K562 (cell line): ENCODE results near the gene HIVEP3. TPM values are rescaled to one million over a fixed set of nuclear protein-coding genes. Genes with fewer than 3 reads are reported as not detected.

Experiments
- ATAC-seq: fragments of 200-7000 bp; cut with Tn5 transposase; 3 replicates; pipeline ENCODE4 v1.9.1; 2020; ENCODE audit warnings: moderate library complexity
- BruUV-seq: library from RNA; stranded (reverse); fragments of 400-500 nt; replicated peaks from 2 replicates; lab custom pipeline; 2021; lab: Mats Ljungman, UMichigan
- CTCF ChIA-PET: fragments of 300-600 bp; formaldehyde crosslinking; extraction: SDS; loops from one replicate; lab custom pipeline; 2021; ENCODE audit warnings: low intra/inter-chr PET ratio; lab: Yijun Ruan, JAX
- POLR2A ChIA-PET: fragments of 300-600, 350-650 bp; sonication (Branson Sonifier 250); formaldehyde crosslinking; extraction: SDS; loops from one replicate; lab custom pipeline; 2021; ENCODE audit warnings: antibody characterized with exemption, inconsistent platforms; lab: Yijun Ruan, JAX
- DNase-seq, 4 experiments: peaks; one replicate each; pipeline versions ENCODE4 v3.0.0 to v3.0.0-alpha.2; 2011 to 2018; ENCODE audit warnings: low spot score in 3 of 4, mixed read lengths in 3 of 4; ENCODE audit errors: extremely low read depth in 1 of 4
- FAIRE-seq: peaks from 2 replicates; lab custom pipeline; 2011; peaks lifted over from hg19 to GRCh38; lab: Jason Lieb, UNC
- H2AFZ ChIP-seq: 2 replicates; pipeline ENCODE4 v1.6.0; 2011; ENCODE audit warnings: low read depth, low read length, control low read depth, inconsistent platforms
- H3K27ac ChIP-seq: fragments of 200-600 bp; 3 replicates; pipeline ENCODE4 v1.8.0; 2011; ENCODE audit warnings: low read depth, mild to moderate bottlenecking, control low read depth, inconsistent platforms, low read length, moderate library complexity, mixed read lengths; ENCODE audit errors: extremely low read depth
- H3K27me3 ChIP-seq, 2 experiments: fragments of 300-600 bp in 1 of 2; 2 replicates in 1 of 2; 3 replicates in 1 of 2; pipeline versions ENCODE4 v1.6.0 to v1.8.0; 2011; ENCODE audit warnings: inconsistent platforms in 2 of 2, low read length in 2 of 2, mild to moderate bottlenecking in 1 of 2, mixed read lengths in 1 of 2, moderate library complexity in 1 of 2; ENCODE audit not compliant: control insufficient read depth in 2 of 2, insufficient read depth in 2 of 2
- H3K36me3 ChIP-seq: fragments of 300-600 bp; 3 replicates; pipeline ENCODE4 v1.8.0; 2011; ENCODE audit warnings: mild to moderate bottlenecking, low read length, inconsistent platforms; ENCODE audit not compliant: control insufficient read depth, insufficient read depth
- H3K4me1 ChIP-seq, 2 experiments: fragments of 200-600 bp in 1 of 2; replicated peaks in 1 of 2; 2 replicates in 1 of 2; 3 replicates in 1 of 2; pipeline versions ENCODE4 v1.5.1 to v1.8.0; 2011; ENCODE audit warnings: inconsistent platforms in 2 of 2, low read length in 2 of 2, mild to moderate bottlenecking in 1 of 2, mixed read lengths in 1 of 2, moderate library complexity in 1 of 2; ENCODE audit not compliant: control insufficient read depth in 2 of 2, insufficient read depth in 2 of 2
- H3K4me2 ChIP-seq: 2 replicates; pipeline ENCODE4 v1.6.1; 2011; ENCODE audit warnings: low read length, control low read depth, inconsistent platforms, mixed read lengths; ENCODE audit not compliant: insufficient read depth
- H3K4me3 ChIP-seq: fragments of 200-600 bp; sonication (generic), shearing (Covaris generic); 2 replicates; pipeline ENCODE4 v1.5.1; 2016; ENCODE audit warnings: control low read depth, inconsistent platforms
- H3K79me2 ChIP-seq: fragments of 200-600 bp; 3 replicates; pipeline ENCODE4 v1.8.0; 2011; ENCODE audit warnings: low read length, inconsistent platforms; ENCODE audit not compliant: control insufficient read depth, insufficient read depth
- H3K9ac ChIP-seq, 2 experiments: 2 replicates each; pipeline versions ENCODE4 v1.6.0 to v1.6.1; 2011; ENCODE audit warnings: low read depth in 2 of 2, low read length in 2 of 2, control low read depth in 1 of 2, inconsistent platforms in 1 of 2, mild to moderate bottlenecking in 1 of 2, mixed read lengths in 1 of 2; ENCODE audit not compliant: insufficient read depth in 1 of 2
- H3K9me1 ChIP-seq: one replicate; pipeline ENCODE4 v1.6.0; 2011; ENCODE audit warnings: inconsistent platforms, mild to moderate bottlenecking, low read length, moderate library complexity; ENCODE audit not compliant: control insufficient read depth, insufficient read depth
- H3K9me3 ChIP-seq: replicated peaks from 2 replicates; pipeline ENCODE4 v1.5.1; 2011; ENCODE audit warnings: low read depth, low read length, inconsistent platforms; ENCODE audit not compliant: control insufficient read depth, insufficient read depth
- H4K20me1 ChIP-seq: replicated peaks from 2 replicates; pipeline ENCODE4 v1.6.1; 2011; ENCODE audit warnings: low read length, inconsistent platforms, mixed read lengths; ENCODE audit not compliant: control insufficient read depth, insufficient read depth
- BRF1 ChIP-seq: IDR thresholded peaks from 3 replicates; pipeline ENCODE4 v1.6.1; 2011; ENCODE audit warnings: borderline replicate concordance, mild to moderate bottlenecking; ENCODE audit not compliant: insufficient read length; ENCODE audit errors: extremely low read depth
- HSF4 ChIP-seq: fragments of 250-450 bp; sonication (Bioruptor Pico); IDR thresholded peaks from 2 replicates; pipeline ENCODE4 v2.1.2; 2022; ENCODE audit warnings: mild to moderate bottlenecking, moderate library complexity, borderline replicate concordance
- L3MBTL2 ChIP-seq: fragments of 450-650 bp; IDR thresholded peaks from 2 replicates; pipeline ENCODE4 v1.6.1; 2016; ENCODE audit warnings: mild to moderate bottlenecking, moderate library complexity
- RBM39 ChIP-seq: fragments of 200-400 bp; formaldehyde crosslinking; optimal IDR thresholded peaks from 2 replicates; pipeline ENCODE3; 2018; ENCODE audit warnings: low read depth, low read length
- SRSF1 ChIP-seq: fragments of 200-400 bp; formaldehyde crosslinking; IDR thresholded peaks from 2 replicates; pipeline ENCODE4 v1.6.1; 2017; ENCODE audit warnings: mild to moderate bottlenecking, low read depth, low read length, moderate library complexity
- SUPT5H ChIP-seq: fragments of 450-650 bp; IDR thresholded peaks from 2 replicates; pipeline ENCODE4 v1.6.1; 2016
- ZNF174 ChIP-seq: fragments of 250-450 bp; sonication (Bioruptor Pico); IDR thresholded peaks from 2 replicates; pipeline ENCODE4 v1.4.0; 2020; ENCODE audit warnings: mild to moderate bottlenecking
- ZNF507 ChIP-seq: conservative IDR thresholded peaks from 2 replicates; pipeline ENCODE4 v1.6.1; 2017; ENCODE audit warnings: missing genetic modification characterization, missing compliant biosample characterization
- WGBS: fragments of 100-300 bp; shearing (Covaris generic); methylation state at CpG from one replicate; pipeline ENCODE4 v1.1.6; 2016; ENCODE audit warnings: low coverage, mixed read lengths; ENCODE audit not compliant: insufficient coverage; ENCODE audit errors: missing lambda C conversion rate; 5-methylcytosine and 5-hydroxymethylcytosine counted together
- in situ Hi-C: fragments of 300-500 bp; cut with MboI; formaldehyde crosslinking; loops from 4 replicates; pipeline ENCODE4 v1.15.0; 2018; ENCODE audit warnings: inconsistent platforms, mixed read lengths
- intact Hi-C: fragments of 100-400 bp; cut with micrococcal nuclease; formaldehyde crosslinking; loops from 2 replicates; pipeline ENCODE4 v1.14.2; 2022
- polyA plus RNA-seq, 8 experiments: library from polyadenylated mRNA; depleted of rRNA in 4 of 8; stranded (reverse) in 5 of 8; unstranded in 3 of 8; fragments of >200 nt; fragmentation: Nextera tagmentation in 2 of 8; fragmentation: Illumina TruSeq in 1 of 8; extraction: Ambion mirVana in 2 of 8; extraction: Trizol in 1 of 8; gene quantifications; 2 replicates each; pipeline versions ENCODE4 v1.2.1 to v1.2.3, GENCODE V29; 2011 to 2014; ENCODE audit warnings: inconsistent platforms in 1 of 8, missing spikeins in 1 of 8
- total RNA-seq, 7 experiments: library from RNA; depleted of rRNA in 6 of 7; stranded (reverse); fragments of >200 nt in 6 of 7; fragmentation: Illumina TruSeq in 2 of 7; extraction: Trizol in 2 of 7; gene quantifications; 2 replicates each; pipeline versions ENCODE4 v1.2.1 to v1.2.3, GENCODE V29; 2011 to 2021; ENCODE audit warnings: low replicate concordance in 1 of 7
- TF ChIP-seq, protein P1 (sequence below), 2 experiments: fragments of 450-650 bp; formaldehyde crosslinking in 1 of 2; IDR thresholded peaks; 2 replicates each; pipeline versions ENCODE4 v1.4.0 to v1.6.1; 2014 to 2020; ENCODE audit warnings: mild to moderate bottlenecking in 2 of 2, borderline replicate concordance in 1 of 2, low read depth in 1 of 2
- TF ChIP-seq, protein P2 (sequence below): IDR thresholded peaks from 2 replicates; pipeline ENCODE4 v1.6.1; 2016; ENCODE audit warnings: missing genetic modification characterization, missing compliant biosample characterization

HIVEP3 gene
- total and polyA plus RNA-seq, 9 of the 15 experiments (the other 6 are each of a cell fraction or from before 2014, with no cell fraction given) = 0.09 to 0.58 (median 0.34) TPM; not detected in 1

- Histone ChIP-seq H2AFZ (no peak overlapping the region), H3K27ac (no peak overlapping the region), H4K20me1 (no peaks in the 10 kb centered on the region), H3K9ac (no peak overlapping the region), H3K4me3 (no peak overlapping the region), H3K79me2 (no peaks in the 10 kb centered on the region), H3K9me1 (no peaks in the 10 kb centered on the region), H3K27me3 (peaks cover 10 to 26% of the 10 kb centered on the region in 2 experiments; a peak in 3 of 5 replicates), H3K9me3 (no peaks in the 10 kb centered on the region), H3K4me2 (no peak overlapping the region), H3K36me3 (no peaks in the 10 kb centered on the region), H3K4me1 (peaks cover 0 to 4% of the 10 kb centered on the region in 2 experiments; a peak in 3 of 5 replicates)
- intact Hi-C loops = no loop called here
- no TSS peak for BruUV-seq
- in situ Hi-C loops = no loop called here
- 3% methylated on average over 3 of the region's 3 CpGs for WGBS
- FAIRE-seq = no peak
- POLR2A ChIA-PET = interaction anchor here (0.6 kb wide), 1 partner anchor 95 kb away, joined by 3 read pairs; no protein-coding TSS in a partner anchor
- ATAC-seq = peak; percentile 61
- CTCF ChIA-PET = no interaction called here
- no peak for DNase-seq
- TF ChIP-seq L3MBTL2 (no peak), HSF4 (CRISPR knock-in tag) (no peak), SRSF1 (no peak), RBM39 (no peak), ZNF174 (CRISPR knock-in tag) (no peak), BRF1 (no peak), ZNF507 (tag) (no peak), SUPT5H (no peak)
- TF ChIP-seq, protein P1, sequence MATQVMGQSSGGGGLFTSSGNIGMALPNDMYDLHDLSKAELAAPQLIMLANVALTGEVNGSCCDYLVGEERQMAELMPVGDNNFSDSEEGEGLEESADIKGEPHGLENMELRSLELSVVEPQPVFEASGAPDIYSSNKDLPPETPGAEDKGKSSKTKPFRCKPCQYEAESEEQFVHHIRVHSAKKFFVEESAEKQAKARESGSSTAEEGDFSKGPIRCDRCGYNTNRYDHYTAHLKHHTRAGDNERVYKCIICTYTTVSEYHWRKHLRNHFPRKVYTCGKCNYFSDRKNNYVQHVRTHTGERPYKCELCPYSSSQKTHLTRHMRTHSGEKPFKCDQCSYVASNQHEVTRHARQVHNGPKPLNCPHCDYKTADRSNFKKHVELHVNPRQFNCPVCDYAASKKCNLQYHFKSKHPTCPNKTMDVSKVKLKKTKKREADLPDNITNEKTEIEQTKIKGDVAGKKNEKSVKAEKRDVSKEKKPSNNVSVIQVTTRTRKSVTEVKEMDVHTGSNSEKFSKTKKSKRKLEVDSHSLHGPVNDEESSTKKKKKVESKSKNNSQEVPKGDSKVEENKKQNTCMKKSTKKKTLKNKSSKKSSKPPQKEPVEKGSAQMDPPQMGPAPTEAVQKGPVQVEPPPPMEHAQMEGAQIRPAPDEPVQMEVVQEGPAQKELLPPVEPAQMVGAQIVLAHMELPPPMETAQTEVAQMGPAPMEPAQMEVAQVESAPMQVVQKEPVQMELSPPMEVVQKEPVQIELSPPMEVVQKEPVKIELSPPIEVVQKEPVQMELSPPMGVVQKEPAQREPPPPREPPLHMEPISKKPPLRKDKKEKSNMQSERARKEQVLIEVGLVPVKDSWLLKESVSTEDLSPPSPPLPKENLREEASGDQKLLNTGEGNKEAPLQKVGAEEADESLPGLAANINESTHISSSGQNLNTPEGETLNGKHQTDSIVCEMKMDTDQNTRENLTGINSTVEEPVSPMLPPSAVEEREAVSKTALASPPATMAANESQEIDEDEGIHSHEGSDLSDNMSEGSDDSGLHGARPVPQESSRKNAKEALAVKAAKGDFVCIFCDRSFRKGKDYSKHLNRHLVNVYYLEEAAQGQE (IDR thresholded peaks at IDR 0.05; ENCODE audit: borderline replicate concordance) = no peak
- TF ChIP-seq, protein P1 (CRISPR knock-in tag; IDR thresholded peaks at IDR 0.05; ENCODE audit: low read depth) = no peak
- TF ChIP-seq, protein P2, sequence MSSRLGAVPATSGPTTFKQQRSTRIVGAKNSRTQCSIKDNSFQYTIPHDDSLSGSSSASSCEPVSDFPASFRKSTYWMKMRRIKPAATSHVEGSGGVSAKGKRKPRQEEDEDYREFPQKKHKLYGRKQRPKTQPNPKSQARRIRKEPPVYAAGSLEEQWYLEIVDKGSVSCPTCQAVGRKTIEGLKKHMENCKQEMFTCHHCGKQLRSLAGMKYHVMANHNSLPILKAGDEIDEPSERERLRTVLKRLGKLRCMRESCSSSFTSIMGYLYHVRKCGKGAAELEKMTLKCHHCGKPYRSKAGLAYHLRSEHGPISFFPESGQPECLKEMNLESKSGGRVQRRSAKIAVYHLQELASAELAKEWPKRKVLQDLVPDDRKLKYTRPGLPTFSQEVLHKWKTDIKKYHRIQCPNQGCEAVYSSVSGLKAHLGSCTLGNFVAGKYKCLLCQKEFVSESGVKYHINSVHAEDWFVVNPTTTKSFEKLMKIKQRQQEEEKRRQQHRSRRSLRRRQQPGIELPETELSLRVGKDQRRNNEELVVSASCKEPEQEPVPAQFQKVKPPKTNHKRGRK (tag) = no peak
Observed at GRCh38 chr1:41875487-41875886, 43.2 kb downstream of the HIVEP3 start.
